Activated CD8-positive, alpha-beta memory T cell treated with anti-CD3 and anti-CD28 coated beads, Interleukin-2, amount 50 U/mL, for 24 hours (primary cell): ENCODE measurements around the gene TEKT2.

Experiments used
- DNase-seq: peaks from one replicate; pipeline ENCODE4 v3.0.0-alpha.2; 2020; ENCODE audit errors: extremely low read depth

TEKT2 gene

DNA sequence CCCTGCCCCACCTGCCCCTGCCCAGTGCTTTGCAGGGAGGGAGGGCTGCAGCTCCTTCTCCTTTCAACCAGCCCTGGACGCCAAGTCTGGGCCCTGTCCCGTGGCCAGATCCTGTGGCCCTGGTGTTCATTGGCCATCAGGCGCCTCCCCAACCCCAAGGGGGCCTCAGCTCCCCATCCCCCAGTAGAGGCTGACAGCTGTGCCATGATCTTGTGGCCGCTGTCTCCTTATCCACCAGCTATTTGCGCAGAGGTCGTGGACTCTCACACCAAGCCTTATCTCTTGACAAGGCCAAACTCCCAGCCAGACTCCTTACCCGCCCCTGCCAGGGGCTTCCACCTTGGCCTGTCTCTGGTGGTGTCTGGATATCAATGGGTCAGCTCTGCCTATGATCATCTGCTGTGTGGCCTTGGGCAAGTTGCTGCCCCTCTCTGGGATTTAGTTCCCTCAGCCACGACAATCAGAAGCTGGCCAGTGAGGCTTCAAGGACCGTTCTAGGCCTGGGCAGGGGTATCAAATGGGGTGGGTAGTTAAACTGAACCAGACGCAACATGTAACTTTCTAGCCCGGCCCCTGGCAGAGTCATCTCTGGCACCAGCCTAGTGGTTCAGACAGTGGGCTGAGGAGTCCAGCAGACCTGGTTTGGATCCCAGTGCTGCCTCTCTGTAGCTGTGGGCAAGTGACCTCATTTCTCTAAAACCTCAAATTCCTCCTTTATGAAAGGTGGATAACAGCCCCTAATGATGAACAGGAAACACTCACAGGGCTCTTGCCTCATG is 44.4 kb downstream of the TEKT2 start:
- DNase-seq, result no peak

DNA sequence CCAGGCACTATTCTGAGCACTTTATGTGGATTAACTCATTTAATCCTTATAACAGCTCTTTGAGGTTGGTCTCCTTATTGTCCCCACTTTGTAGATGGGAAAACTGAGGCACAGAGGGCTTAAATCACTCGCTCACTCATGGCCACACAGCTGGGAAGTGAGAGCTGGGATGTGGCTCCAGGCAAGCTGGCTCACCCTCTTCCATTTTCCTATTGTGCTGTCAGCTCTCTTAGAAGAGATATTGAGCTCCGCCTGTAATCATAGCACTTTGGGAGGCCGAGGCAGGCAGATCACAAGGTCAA is 45.0 kb downstream of the TEKT2 start:
- DNase-seq, result no peak

DNA sequence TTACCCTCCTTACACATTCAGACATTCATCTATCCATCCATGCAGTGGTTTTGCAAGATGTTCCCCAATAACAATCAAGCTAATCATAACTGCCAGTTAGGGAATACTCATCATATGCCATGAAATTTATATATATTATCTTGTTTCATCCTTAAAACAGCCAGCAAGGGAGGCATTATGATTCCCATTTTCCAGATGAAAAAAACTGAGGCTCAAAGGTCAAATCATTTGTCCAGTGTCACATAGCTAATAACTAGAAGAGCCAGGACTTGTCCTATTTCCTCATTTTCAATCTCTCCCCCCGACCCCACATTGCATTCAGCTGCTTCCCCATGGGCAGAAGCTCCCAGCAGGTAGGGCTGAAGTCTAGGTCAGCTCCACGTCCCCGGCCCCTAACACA is 48.1 kb downstream of the TEKT2 start:
- no peak for DNase-seq

DNA sequence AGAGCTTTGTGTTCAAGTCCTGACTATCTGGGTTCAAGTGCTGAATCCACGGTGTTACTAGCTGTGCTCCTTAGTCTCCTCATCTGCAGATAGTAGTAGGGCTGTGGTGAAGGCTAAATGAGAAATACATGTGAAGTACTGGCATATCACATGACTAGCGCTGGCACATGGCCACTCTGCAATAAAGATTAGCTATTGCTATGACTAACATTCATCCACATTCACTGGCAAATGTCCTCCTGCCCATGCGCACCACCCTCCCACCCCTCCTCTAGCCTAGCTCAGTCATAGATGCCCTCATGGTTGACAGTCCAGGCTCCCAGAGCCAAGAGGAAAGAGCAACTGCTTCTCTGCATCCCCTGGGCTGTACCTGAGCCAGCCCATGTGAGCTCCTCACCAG is 49.6 kb downstream of the TEKT2 start:
- no peak for DNase-seq

DNA sequence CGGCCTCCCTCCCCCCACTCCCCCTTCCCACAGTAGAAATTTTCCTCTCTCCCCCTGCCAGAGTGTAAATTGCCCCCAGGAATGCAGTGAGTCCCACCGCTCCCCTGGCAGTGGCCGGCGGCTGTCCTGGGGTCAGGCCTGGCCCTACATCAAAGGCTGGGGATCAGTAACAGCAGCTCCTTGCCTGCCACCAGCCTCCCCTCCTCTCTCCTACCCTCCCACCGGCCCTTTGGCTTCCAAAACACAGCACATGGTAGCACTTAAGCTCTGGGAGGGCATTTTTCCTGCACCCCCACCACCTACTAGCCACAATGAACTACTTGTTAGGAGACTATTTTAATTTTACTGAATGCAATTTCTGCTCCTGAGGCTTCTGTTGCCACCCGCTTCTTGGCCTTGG is 50.1 kb downstream of the TEKT2 start:
- DNase-seq, result no peak

DNA sequence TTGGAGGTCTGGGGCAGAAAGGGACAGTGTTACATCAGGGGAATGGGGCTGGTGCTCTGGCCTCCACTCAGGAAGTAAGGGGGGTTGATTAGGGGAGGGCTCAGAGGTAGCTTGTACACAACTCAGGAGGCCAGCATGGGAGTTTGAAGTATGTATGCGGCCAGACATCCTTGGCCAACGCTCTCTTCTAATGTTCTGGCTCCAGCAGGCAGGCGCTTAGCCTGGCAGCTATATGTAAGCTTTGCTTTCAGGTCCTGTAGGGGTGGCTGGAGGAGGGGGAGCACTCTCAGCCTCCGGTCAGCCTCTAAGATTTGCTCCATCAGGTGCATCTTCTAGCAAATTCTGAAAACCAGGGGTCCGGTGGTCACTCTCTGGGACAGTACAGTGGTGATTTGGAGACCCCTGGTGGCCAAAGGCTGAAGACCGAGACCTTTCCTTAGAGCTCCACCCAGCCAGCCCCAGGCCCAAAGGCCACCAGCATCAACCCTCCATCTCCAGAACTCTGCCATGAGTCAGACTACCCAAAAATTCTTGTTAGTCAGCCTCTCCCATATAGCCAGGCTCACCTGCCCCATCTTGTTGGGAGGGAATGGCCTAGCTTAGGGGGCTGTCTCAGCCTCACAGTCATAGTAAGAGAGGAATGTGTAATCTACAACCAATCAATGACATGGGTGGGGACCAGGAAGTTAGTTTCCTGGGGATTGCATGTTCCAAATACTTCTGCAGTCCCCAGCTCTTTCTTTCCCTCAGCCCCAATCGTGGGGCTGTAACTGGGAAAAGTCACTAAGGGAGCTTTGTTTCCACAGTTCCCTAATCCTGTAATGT is 50.8 kb downstream of the TEKT2 start:
- DNase-seq, result no peak

DNA sequence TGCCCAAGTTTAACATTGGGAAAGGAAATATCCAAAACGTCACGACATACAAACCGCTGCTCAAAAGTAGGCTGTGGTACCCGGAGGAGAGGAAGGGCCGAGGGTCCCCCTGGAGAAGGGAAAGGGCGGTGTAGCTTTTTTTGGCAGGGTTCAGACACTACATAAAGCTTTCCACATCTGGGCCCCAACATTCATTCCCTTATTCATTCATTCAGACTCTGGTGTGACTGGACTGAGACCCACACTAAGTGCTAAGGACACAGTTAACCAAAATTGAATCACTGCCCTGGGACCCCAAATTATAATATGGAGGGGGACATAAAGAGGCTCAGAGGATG is 51.4 kb downstream of the TEKT2 start:
- no peak for DNase-seq

DNA sequence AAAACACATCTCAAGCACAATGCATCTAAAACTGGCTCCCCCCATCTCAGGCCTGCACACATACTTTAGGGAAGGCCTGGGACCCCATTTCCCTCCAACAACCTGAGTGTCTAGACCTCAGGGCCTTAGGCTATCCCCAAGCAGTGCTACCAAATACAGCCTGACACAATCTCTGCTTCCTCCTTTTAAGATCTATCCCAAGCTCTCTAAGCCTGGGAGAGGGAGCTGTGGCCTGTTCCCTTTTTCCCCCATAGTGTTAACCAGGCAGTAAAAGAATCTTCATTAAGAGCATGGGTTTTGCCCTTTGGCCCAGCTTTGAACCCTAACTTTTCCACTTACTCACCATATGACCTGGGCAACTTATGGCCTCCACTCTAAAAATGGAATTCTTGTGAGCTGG is 51.9 kb downstream of the TEKT2 start:
- no peak for DNase-seq

DNA sequence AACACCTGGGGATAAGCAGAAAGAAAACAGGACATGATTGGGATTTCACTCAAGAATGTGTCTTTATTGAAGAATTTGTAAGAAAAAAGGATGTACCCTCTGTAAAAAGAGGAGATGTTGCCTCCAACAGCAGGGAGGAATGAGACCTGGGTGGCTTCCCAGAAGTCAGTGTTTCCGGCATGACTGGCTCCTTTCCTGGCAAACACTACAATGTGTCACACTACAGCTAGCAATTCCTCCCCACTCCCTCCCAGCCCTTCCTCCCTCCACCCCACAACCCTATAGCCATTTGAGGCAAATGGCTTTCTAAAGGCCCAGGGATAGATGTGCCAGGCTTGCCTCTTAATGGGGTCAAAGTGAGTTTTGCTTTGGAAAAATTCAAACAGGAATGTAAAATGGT is 52.6 kb downstream of the TEKT2 start:
- DNase-seq, result no peak

DNA sequence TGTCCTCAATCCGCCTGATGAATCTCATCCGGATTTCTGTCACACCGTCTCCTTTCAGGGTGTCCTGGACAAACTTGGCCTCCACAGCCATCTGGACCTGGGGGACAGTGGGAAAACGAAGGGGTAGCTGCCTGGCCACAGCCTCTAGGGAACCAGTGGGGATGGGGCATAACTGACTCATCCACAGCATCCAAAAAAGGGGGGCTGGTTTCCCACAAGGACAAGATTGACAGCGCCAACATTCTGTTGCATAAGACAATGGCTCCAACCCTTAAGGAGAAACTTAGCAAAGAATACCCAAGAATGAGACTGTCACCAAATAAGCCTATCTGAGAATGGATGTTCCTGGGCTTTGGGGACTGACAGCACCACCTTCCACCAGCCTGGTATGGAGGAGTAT is 53.3 kb downstream of the TEKT2 start:
- no peak for DNase-seq

DNA sequence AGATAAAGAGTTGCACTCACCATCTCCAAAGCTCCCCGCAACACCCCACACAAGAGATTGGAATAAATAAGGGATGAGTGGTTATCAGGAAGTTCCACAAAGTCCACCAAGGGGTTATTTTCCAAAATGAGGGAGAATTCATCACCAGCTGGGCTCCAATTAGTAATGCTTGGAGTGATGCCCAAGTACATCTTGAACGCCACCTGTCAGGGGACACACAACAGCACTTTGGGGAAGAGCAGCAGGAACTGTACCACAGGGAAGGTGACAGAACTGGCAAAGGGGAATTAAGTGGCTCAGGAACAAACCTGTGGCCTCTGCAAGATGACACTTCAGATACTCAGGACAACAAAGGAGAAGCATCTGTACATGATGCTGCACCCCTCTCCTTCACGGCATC is 53.9 kb downstream of the TEKT2 start:
- DNase-seq, result no peak
